SK-MEL-5 (cell line): ENCODE measurements around the gene SYNPO2. TPM values are rescaled to one million over a fixed set of nuclear protein-coding genes. Genes with fewer than 3 reads are reported as not detected.
"Not testable (repeated sequence)": the region's sequence is repeated elsewhere in the genome, so short reads cannot be mapped to it uniquely, and the experiment has no call there.

Experiments
- DNase-seq: peaks from one replicate; pipeline ENCODE4 v3.0.0-alpha.2; 2016; ENCODE audit warnings: low read depth, low spot score
- in situ Hi-C: cut with HindIII; loops from 2 replicates; pipeline ENCODE4 v1.10.0; 2016; ENCODE audit warnings: low sequenced_read_pairs, high pct_unique_total_duplicates, low pct_unique_long_range_greater_than_20kb
- total RNA-seq: library from RNA; depleted of rRNA; stranded (reverse); fragments of >200 nt; shearing (Covaris generic); gene quantifications from 2 replicates; pipeline ENCODE4 v1.2.3, GENCODE V29; 2014

The SYNPO2 gene
- total RNA-seq, 1 experiment from 2014 or later = 0.69 TPM

- in situ Hi-C loops = no loop called here
- DNase-seq = peak; percentile 76
Observed at GRCh38 chr4:118981839-118982381, 93.3 kb downstream of the SYNPO2 start.

- DNase-seq = no peak
- in situ Hi-C loops = no loop called here
Observed at GRCh38 chr4:118983293-118983692, 94.6 kb downstream of the SYNPO2 start.

GRCh38 chr4:118983831-118984230 lies 95.2 kb downstream of the SYNPO2 start:
- in situ Hi-C loops = no loop called here
- DNase-seq = no peak

- no peak for DNase-seq
- in situ Hi-C loops = no loop called here
Observed at GRCh38 chr4:118985170-118986000, 96.7 kb downstream of the SYNPO2 start.

GRCh38 chr4:118987959-118988634 lies 99.4 kb downstream of the SYNPO2 start:
- DNase-seq = no peak
- in situ Hi-C loops = no loop called here

GRCh38 chr4:118988635-118988972 lies 100.0 kb downstream of the SYNPO2 start:
- in situ Hi-C loops = no loop called here

GRCh38 chr4:118989098-118990080 lies 100.7 kb downstream of the SYNPO2 start:
- peak; percentile 79 for DNase-seq
- in situ Hi-C loops = no loop called here

More at GRCh38 chr4:118988635-118988972, 100.0 kb downstream of the SYNPO2 start:
- DNase-seq = no peak

GRCh38 chr4:118991686-118992085 lies 103.0 kb downstream of the SYNPO2 start:
- no peak for DNase-seq
- in situ Hi-C loops = no loop called here

GRCh38 chr4:118992149-118992548 lies 103.5 kb downstream of the SYNPO2 start:
- no peak for DNase-seq
- in situ Hi-C loops = no loop called here

GRCh38 chr4:118993333-118993732 lies 104.7 kb downstream of the SYNPO2 start:
- in situ Hi-C loops = no loop called here
- no peak for DNase-seq

GRCh38 chr4:118994030-118994429 lies 105.4 kb downstream of the SYNPO2 start:
- in situ Hi-C loops = no loop called here
- DNase-seq = no peak

- in situ Hi-C loops = no loop called here
- no peak for DNase-seq
Observed at GRCh38 chr4:118995693-118996391, 107.2 kb downstream of the SYNPO2 start.

- in situ Hi-C loops = no loop called here
- DNase-seq = no peak
Observed at GRCh38 chr4:118997601-118998000, 108.9 kb downstream of the SYNPO2 start.

- in situ Hi-C loops = no loop called here
- no peak for DNase-seq
Observed at GRCh38 chr4:118999919-119000318, 111.3 kb downstream of the SYNPO2 start.

- DNase-seq = no peak
- in situ Hi-C loops = no loop called here
Observed at GRCh38 chr4:119000400-119000799, 111.7 kb downstream of the SYNPO2 start.

- DNase-seq = no peak
- in situ Hi-C loops = no loop called here
Observed at GRCh38 chr4:119002476-119002875, 113.8 kb downstream of the SYNPO2 start.

GRCh38 chr4:119003001-119003400 lies 114.3 kb downstream of the SYNPO2 start:
- DNase-seq, in situ Hi-C loops: not testable (repeated sequence)
